Fibroblast of skin of scalp (primary cell): ENCODE data around the gene SGIP1.
"Not testable (repeated sequence)": the region's sequence is repeated elsewhere in the genome, so short reads cannot be mapped to it uniquely, and the experiment has no call there.

Experiments
- DNase-seq: peaks from one replicate; pipeline ENCODE4 v3.0.0-alpha.2; 2013

SGIP1 gene

DNA sequence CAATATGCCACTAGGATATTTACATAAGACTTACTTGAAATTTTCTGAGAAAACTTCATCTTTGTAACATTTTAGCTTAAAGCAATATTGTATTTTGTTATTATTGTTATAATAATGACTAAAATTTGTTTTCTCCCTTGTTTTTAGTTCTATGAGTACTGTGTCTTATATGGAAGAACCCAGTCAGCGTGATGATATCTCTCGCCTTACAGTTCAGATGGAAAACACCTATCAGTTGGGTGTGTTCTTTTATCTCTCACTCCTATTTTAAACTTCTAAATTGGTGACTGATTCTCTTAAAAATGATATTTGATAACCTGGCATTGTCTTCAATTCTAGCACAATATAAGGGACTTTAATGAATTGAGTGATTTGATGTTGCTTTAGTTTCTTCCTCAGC is 236.3 kb downstream of the SGIP1 start:
- DNase-seq, result no peak

DNA sequence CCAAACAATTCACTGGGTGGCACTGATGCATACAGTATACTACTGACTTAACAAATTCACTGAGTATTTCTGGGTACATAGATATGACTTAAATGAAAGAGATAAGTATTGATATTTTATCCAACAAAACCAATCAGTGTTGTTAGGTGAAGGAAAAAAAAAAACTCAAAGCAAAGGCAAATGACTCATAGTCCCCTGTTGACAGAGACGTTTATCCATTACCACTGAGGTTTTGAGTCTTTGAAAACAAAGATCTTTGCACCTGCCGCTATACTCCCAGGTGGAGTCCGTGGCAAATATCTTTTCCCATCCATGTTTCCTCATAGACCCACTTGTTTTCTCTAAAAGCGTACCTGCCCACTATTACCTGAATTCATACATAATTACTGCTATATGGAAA is 236.7 kb downstream of the SGIP1 start:
- DNase-seq, result no peak

DNA sequence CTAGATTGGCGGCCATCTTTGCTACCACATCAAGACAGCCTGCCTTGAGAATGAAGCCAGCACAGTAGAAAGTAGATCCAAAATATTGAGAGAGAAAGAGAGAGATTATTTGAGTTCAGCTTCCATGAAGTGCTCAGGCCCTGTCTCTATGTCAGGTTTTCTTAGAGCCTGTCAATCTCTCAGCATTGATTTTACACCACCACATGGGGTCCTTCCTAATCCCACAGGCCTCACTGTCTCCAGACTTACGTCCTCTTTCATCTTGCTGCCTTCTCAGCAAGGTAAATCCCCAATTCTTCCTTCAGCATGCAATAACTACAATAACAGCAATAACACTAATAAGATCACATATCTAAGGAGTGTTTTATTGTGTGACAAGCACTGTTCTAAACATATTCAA is 239.3 kb downstream of the SGIP1 start:
- no peak for DNase-seq

DNA sequence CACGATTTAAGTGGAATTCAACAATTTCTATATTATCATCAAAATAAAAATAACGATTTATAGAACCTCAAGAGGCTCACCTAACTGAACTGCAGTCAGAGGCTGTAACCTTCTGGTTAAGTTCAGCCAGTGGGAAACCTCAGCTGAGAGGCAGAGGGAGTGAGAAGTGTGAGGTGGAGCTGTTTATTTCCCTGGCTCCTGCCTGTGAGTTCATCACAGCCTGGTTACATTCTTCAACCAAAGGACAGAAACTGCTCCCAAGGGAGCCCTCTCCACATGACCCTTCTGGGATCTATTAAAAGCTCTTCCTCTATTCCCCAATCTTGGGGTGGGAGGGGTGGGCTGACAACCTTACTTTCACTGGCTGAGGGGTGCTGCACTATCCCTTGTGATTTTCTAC is 240.5 kb downstream of the SGIP1 start:
- no peak for DNase-seq

DNA sequence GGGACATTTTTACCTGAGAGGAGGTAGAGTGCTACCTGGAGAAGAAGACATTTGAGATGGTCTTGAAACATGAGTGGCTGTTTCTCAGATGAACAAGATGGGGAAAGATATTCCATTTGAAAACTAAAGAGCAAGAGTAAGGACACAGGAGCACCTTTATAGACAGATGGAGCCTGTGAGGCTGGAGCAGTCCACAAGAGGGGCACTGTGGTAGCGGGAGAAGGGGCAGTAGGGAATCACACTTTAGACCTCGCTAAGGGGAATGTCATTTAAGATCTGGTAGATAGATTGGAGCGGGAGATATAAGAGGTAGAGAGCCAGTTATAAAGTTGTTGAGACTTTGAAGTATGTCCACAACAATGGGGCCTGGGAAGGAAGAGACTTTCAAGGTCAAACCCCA is 241.7 kb downstream of the SGIP1 start:
- DNase-seq, result no peak

DNA sequence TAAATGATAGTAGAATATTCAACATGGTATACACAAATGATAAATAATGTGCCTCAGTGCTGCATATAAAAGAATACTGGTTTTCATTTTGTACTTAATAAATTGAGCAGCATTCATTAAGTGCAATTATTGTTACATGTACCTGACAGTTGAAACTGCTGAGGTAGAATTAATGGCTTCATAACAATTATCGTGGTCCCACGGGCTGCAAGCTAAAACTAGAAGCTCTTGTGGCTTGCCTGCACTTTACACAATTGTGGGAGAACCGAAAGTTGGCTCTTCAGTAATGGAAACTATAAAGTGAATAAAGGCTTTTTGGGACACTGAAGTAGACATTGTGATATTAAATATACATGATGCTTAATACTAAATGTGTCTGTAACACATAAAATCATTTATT is 243.9 kb downstream of the SGIP1 start:
- no peak for DNase-seq

DNA sequence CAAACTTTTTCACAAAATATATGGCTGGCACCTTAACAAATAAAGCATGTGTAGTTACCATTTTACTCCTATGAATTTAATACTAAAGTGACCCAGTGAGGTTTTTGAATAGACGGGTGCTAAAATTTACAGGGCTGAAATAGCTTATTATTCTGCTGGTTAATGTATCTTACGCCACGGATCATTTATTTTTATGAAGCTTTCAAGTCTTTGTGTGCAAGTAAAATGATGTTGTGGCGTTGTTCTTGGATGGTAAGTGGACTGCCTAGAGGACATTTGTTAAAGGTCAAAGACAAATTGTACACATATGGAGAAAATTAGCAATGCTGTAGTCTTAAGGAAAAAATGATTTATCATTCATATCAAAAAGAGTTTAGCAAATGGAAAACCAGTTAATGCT is 244.3 kb downstream of the SGIP1 start:
- DNase-seq, result no peak

DNA sequence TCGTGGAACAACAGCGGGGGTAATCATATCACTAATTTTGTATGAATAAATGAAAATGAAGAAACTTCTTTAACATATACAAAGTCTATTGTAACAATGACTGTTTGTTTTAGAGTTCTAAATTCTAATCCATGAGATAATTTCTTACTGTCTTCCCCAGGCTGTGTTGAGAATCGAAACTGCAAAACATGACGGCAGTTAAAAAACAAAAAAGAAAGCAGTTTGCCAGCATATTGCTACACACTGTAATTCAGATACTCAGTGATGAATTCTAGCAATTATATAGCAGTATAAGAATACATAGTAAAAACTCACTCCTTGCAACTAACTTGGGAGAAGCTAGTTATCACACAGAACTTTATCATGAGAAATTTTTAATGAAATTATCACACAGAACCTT is 245.0 kb downstream of the SGIP1 start:
- DNase-seq, result no peak

DNA sequence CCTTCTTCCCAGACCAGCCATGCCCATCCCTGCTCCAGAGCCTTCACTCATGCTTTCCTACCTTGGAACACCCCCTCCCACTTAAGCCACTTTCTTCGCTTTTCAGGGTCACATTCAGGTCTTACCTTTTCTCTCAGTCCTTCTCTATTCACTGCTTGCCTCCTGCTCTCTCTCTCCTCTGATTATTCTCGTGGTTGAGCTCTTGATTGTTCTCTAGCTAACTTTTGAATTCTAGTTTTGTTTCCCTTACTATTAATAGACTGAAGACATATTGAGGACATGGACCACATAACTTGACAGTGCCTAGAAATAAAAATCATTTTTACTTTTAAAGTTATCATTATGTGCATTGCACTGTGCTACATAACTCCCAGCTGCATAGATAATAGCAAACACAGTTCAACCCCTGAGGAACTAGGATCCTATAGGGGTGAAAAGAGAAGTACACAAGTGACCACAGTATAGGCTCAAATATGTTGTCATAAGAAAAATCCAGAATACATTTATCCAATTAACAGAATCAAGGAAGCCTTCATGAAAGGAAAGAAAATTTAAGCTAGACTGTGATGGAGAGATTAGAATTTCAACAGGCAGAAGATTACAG is 245.6 kb downstream of the SGIP1 start:
- no peak for DNase-seq

DNA sequence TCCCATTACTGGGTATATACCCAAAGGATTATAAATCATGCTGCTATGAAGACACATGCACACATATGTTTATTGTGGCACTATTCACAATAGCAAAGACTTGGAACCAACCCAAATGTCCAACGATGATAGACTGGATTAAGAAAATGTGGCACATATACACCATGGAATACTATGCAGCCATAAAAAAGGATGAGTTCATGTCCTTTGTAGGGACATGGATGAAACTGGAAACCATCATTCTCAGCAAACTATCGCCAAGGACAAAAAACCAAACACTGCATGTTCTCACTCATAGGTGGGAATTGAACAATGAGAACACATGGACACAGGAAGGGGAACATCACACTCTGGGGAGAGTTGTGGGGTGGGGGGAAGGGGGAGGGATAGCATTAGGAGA is 251.8 kb downstream of the SGIP1 start:
- DNase-seq, result not testable (repeated sequence)

DNA sequence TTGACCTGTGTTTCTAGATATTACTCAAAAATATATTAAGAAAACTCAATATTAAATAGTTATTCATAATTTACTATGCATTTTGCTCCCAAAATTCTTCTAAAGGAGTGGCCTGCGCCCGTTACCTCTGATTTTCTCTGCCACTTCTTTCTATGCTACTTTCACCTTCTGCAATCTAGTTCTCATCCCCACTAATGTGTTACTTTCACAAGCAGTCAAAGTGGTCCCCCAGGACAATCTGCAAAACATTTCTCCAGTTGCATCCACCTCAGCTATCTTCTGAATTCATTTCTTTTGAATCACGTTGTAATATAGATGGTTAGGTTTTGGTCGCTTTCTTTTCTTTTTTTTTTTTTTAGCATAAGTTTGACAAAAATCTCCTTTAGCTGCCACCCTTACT is 253.7 kb downstream of the SGIP1 start:
- DNase-seq, result no peak

DNA sequence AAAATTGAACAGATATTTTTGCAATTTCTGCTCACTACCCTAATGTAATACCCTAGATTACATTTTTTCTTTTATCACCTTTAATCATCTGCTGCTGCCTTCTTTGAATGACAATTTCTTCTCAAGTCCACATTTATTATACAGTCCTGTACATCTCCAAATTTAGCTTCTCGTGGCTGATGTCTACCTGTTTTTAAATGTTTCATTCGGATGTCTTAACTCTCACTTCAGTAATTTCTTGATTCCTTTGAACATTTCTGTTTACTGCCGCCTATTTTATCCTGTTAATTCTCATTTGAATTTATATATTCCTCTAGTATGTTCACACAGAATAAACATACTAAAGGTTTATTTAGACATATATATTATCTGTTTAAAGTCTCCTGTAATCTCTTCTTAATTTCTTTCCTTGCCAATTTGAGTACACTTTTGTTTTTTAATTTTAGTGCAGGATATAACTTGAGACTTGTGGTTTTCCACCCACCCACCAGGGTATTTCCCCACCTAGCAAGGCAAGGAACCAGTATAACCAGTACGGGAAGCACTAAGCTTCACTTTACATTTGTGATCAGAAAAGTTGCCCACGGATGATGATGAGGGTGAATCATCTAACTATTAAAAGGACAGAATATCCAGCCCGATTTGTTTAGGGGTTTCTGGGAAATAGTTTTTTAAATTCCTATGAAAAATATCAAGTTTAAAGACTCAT is 254.4 kb downstream of the SGIP1 start:
- DNase-seq, result no peak

DNA sequence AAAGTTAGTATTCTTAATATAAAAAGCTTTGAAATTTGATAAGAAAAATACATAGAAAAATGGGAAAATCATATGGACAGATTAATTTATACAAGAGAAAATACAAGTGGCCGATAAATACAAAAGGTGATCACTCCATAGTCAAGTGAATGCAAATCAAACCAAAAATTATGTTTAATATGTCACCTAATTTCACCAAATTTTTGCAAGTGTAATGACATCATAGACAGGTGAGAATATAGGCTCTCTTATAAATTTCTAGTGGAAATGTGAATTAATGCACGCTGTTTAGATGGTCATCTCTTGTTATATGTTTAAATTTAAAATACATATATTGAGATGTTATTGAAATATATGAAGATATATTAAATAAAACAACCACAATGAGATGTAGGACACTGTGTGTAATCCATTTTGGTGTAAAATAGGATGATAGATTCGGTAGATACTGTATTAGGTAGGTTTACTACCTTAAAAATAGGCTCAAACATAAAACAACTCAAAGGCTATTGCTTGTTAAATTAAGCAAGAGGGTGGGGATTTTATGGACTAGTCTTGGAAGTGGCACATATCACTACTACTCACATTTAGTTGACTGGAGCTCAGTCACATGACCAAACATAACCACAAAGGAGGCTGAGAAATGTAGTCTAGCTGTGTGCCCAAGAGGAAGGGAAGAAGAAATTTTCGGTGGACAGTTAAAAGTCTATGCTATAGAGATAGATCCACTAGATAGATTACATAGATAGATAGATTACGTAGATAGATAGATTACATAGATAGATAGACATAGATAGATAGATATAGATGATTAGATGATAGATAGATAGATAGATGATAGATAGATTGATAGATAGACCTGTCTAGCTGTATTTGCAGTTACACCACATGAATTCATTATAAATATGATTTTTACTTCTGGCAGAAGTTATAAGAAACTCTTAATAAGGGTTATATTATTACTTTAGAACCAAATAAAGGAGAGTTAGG is 258.0 kb downstream of the SGIP1 start:
- DNase-seq, result no peak

DNA sequence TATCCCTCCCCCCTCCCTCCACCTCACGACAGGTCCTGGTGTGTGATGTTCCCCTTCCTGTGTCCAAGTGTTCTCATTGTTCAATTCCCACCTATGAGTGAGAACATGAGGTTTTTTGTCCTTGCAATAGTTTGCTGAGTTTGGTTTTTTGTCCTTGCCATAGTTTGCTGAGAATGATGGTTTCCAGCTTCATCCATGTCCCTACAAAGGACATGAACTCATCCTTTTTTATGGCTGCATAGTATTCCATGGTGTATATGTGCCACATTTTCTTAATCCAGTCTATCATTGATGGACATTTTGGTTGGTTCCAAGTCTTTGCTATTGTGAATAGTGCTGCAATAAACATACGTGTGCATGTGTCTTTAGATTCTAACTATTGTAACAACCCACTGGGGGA is 261.9 kb downstream of the SGIP1 start:
- not testable (repeated sequence) for DNase-seq
